Measurements from ENCODE around the gene TUBA1B.

Gene TUBA1B

DNA sequence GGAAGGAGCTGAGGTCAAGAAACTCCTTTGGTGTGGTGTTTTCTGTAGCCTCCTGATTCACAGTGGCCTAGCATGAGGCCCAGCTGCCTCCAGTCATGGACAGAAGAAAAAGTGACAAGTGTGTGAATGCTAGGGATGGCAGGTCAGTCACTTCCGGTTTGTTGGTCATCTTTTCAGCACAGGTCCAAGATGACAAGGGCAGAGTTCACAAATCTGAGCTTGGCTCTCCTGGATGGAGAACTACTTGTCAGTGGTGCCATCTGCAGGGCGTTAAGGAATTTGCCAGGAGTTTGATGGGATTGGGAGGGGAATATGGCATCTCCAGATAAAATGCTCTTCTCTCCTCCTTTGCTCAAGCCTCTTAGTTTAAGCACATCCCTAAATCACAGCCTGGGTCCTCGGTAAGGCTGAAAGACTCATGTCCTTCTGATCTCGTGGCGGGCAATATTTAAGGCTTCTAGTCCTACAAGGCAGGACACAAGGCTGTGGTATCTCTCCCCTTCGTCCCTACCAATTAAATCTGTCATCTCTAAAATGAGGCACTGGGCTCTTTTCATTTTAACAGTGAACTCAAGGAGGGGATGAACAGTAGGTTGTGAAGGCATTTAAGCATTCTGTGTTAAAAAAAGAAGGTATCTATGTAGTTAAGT lies 10.0 kb downstream of the TUBA1B start:
- ChIA-PET CTCF (interaction anchor here (0.6 to 1.2 kb wide), 10 partner anchors 9 to 701 kb away, joined by 3 to 11 read pairs (median 3); partner anchors contain the start of genes LMBR1L and TUBA1B), POLR2A (interaction anchor here (0.8 to 3.8 kb wide), 4 partner anchors 10 to 52 kb away, joined by 3 to 40 read pairs (median 4); partner anchors contain the start of genes LMBR1L, RHEBL1 and TUBA1B)
- TF ChIP-seq ZNF384 (IDR thresholded peaks at IDR 0.05), result no peak
- no peak for TF ChIP-seq TARDBP (IDR thresholded peaks at IDR 0.05)
- no peak for TF ChIP-seq LEF1 (IDR thresholded peaks at IDR 0.05; ENCODE audit: borderline replicate concordance)
- no peak for TF ChIP-seq ELF4 (IDR thresholded peaks at IDR 0.05)
- TF ChIP-seq BHLHE40 (IDR thresholded peaks at IDR 0.05; ENCODE audit: borderline replicate concordance), result no peak
- TF ChIP-seq ARNT (IDR thresholded peaks at IDR 0.05), result no peak
- no peak for TF ChIP-seq SP1 (IDR thresholded peaks at IDR 0.05)
- TF ChIP-seq, protein P1, sequence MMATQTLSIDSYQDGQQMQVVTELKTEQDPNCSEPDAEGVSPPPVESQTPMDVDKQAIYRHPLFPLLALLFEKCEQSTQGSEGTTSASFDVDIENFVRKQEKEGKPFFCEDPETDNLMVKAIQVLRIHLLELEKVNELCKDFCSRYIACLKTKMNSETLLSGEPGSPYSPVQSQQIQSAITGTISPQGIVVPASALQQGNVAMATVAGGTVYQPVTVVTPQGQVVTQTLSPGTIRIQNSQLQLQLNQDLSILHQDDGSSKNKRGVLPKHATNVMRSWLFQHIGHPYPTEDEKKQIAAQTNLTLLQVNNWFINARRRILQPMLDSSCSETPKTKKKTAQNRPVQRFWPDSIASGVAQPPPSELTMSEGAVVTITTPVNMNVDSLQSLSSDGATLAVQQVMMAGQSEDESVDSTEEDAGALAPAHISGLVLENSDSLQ (IDR thresholded peaks at IDR 0.05), result no peak
- TF ChIP-seq FOXM1 (IDR thresholded peaks at IDR 0.05; ENCODE audit: borderline replicate concordance), result no peak
- no peak for TF ChIP-seq CTBP1 (IDR thresholded peaks at IDR 0.05; ENCODE audit: borderline replicate concordance)
- no peak for TF ChIP-seq FOXK2 (IDR thresholded peaks at IDR 0.05)
- TF ChIP-seq L3MBTL2 (conservative IDR thresholded peaks at IDR 0.05), result no peak
- no peak for TF ChIP-seq HDGF (IDR thresholded peaks at IDR 0.05; ENCODE audit: borderline replicate concordance)
- TF ChIP-seq FOXA1 (IDR thresholded peaks at IDR 0.05), result no peak
- TF ChIP-seq NFRKB (IDR thresholded peaks at IDR 0.05), result no peak
- peak; percentile 58 for DNase-seq (ENCODE audit: extremely low spot score)

DNA sequence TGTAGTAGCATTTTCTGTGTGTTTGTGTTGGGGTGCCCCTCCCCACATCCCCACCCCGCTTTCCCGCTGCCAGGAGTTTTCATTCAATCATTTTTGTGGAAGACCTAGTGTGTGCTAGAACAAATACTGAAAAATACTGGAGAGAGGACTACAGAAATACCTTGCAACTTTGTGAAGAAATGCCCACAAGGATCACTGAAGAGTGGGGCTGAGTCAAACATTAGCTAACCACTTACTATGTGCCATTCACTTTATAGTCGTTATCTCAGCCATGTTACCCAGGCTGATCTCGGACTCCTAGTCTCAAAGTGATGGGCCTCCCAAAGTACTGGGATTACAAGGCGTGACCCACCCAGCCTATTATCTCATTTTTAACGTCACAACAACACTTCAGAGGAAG lies 20.0 kb downstream of the TUBA1B start:
- CTCF ChIA-PET, result interaction anchor here (0.5 to 3.5 kb wide), 10 partner anchors 10 to 133 kb away, joined by 3 to 21 read pairs (median 5); partner anchors contain the start of gene RHEBL1
- POLR2A ChIA-PET, result interaction anchor here (0.8 to 7.8 kb wide), 9 partner anchors 9 to 631 kb away, joined by 3 to 112 read pairs (median 4); partner anchors contain the start of genes RHEBL1 and TUBA1B
- no peak for DNase-seq (ENCODE audit: extremely low spot score)
- TF ChIP-seq CTBP1 (IDR thresholded peaks at IDR 0.05; ENCODE audit: borderline replicate concordance), result no peak
- TF ChIP-seq FOXK2 (IDR thresholded peaks at IDR 0.05), result no peak

DNA sequence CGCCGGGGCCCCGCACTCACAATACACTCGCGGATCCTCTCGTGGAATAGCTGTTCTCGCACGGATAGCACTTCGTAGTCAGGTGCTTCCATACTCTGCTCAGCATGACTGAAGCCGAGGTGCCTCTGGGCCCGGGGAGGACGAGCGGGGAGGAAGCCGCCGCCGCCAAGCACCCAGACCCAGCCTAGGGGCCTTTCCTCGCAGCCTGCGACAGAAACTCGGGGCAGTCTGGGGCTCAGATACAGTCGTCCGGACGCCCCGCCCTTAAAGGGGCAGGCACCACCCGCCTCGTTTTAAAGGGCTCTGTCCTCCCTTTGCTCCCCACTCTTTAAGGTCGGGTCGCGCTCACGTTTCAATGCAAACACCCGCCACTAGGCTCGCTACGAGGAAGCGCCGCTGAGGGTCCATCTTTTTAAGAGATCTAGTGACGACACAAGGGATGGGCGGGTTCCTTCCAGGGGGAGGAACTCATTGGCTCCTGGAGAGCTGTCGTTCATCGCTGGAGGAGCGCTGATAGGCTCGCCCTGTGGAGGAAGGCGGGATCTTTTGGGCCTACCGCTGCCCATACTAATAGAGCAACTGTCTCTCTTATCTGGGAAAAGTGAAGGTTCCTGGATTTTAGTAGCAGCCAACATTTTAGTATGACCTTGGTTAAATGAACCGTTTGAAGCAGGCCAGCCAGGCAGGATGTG lies 20.6 kb downstream of the TUBA1B start, which contains the start of gene LMBR1L:
LMBR1L (minus strand) TSS at position 384 of the 692 bp plus-strand sequence; CDS start at position 92, 292 bp downstream.
- TF ChIP-seq FOXA1 (IDR thresholded peaks at IDR 0.05), result no peak
- TF ChIP-seq, protein P1 (IDR thresholded peaks at IDR 0.05), result peak; percentile 98
- DNase-seq (ENCODE audit: extremely low spot score), result peak; percentile 98
- POLR2A ChIA-PET, result interaction anchor here (0.6 to 7.8 kb wide), 14 partner anchors 8 to 631 kb away, joined by 3 to 112 read pairs (median 4); partner anchors contain the start of genes RHEBL1 and TUBA1B
- CTCF ChIA-PET, result interaction anchor here (0.6 to 3.5 kb wide), 11 partner anchors 11 to 133 kb away, joined by 3 to 21 read pairs (median 5); partner anchors contain the start of gene RHEBL1

DNA sequence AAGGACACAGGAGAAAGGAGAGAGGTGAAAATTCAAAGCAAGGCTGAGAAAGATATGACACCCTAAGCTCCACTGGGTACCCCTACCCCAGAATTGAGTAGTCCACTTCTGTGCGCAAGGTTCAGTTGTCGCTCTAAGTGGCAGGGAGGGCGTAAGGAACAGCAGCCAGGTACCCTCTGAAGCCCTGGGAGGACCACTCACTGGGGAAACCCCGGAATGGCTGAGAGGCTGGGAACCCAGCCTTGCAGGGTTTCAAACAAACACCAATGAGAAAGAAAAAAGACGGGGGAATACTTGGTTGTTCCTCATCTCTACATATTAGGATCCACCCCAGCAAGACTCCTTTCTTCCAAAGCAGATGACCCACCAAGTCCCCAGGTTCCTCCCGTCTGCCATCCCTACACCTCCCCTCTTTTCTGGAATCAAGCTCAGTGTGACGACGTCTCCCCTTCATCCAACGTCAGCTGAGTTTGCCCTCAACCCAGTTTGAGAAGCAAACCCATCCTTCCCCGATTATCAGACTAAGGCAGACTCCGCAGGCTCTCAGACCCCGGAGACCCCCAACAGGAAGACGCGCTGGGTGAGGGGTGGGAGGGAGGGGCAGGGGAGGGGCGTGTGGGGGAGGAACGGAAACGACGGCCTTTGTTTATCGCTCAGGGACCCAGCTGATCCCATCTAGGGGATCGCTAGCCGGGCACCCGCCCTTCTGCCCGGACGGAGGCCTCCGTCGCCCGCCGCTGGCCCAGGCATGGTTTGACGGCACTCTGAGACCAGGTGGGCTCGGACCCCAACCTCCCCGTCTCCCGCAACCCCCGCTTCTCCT lies 21.3 kb downstream of the TUBA1B start:
- CTCF ChIA-PET, result interaction anchor here (0.6 to 3.5 kb wide), 10 partner anchors 10 to 134 kb away, joined by 3 to 21 read pairs (median 5); partner anchors contain the start of gene RHEBL1
- POLR2A ChIA-PET, result interaction anchor here (0.6 to 7.8 kb wide), 15 partner anchors 8 to 51 kb away, joined by 3 to 112 read pairs (median 4); partner anchors contain the start of genes RHEBL1 and TUBA1B
- DNase-seq (ENCODE audit: extremely low spot score), result no peak
- TF ChIP-seq, protein P1 (IDR thresholded peaks at IDR 0.05), result no peak
- TF ChIP-seq ARNT (IDR thresholded peaks at IDR 0.05) (no peak), SUZ12 (IDR thresholded peaks at IDR 0.05) (no peak), ELF4 (IDR thresholded peaks at IDR 0.05) (no peak)

DNA sequence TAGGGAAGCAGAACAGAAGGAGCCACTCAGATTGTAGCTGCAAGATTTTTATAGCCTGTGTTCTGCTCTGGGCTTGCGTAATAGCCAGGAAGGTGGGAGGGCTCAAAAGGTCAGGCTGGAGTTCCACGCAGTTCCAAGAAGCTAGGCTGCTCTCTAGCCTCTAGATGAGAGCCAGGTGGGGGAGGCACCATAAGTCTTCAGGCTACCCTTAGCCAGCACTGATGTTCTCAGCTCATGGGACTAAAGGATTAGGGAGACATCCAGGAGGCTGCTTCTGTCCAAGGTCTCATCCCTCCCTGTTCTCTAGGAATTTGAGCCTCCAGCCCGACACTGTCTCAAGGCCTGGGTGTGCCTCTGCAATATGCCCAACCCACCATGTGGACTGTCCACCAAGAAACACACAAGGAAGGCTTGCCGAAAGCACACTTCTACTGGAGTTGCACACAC lies 22.2 kb downstream of the TUBA1B start:
- POLR2A ChIA-PET, result interaction anchor here (0.6 to 7.8 kb wide), 6 partner anchors 9 to 234 kb away, joined by 3 to 112 read pairs (median 5); partner anchors contain the start of gene TUBA1B
- CTCF ChIA-PET, result interaction anchor here (0.8 to 3.5 kb wide), 6 partner anchors 9 to 51 kb away, joined by 3 to 21 read pairs (median 9); no protein-coding TSS in a partner anchor
- DNase-seq (ENCODE audit: extremely low spot score), result no peak
- TF ChIP-seq, protein P1 (IDR thresholded peaks at IDR 0.05), result no peak
- TF ChIP-seq ELF4 (IDR thresholded peaks at IDR 0.05) (no peak), FOXM1 (IDR thresholded peaks at IDR 0.05; ENCODE audit: borderline replicate concordance) (no peak), LEF1 (IDR thresholded peaks at IDR 0.05; ENCODE audit: borderline replicate concordance) (no peak), FOXA1 (IDR thresholded peaks at IDR 0.05) (no peak), NFRKB (IDR thresholded peaks at IDR 0.05) (no peak), CTBP1 (IDR thresholded peaks at IDR 0.05; ENCODE audit: borderline replicate concordance) (no peak), SP1 (IDR thresholded peaks at IDR 0.05) (no peak), ZNF384 (IDR thresholded peaks at IDR 0.05) (no peak), HDGF (IDR thresholded peaks at IDR 0.05; ENCODE audit: borderline replicate concordance) (no peak), ARNT (IDR thresholded peaks at IDR 0.05) (no peak), L3MBTL2 (conservative IDR thresholded peaks at IDR 0.05) (no peak), SUZ12 (IDR thresholded peaks at IDR 0.05) (no peak), FOXK2 (IDR thresholded peaks at IDR 0.05) (no peak), TARDBP (IDR thresholded peaks at IDR 0.05) (no peak)

Data from HEK293T (cell line).